ENCODE data around the gene CTSE.

CTSE gene

GRCh38 chr1:205989786-205990185 is 33.9 kb downstream of the CTSE start:
- DNase-seq: no peak

- DNase-seq: no peak
These were observed 35.1 kb downstream of the CTSE start for GRCh38 chr1:205988585-205988995.

- DNase-seq: no peak
These were observed 36.8 kb downstream of the CTSE start for GRCh38 chr1:205986861-205987260.

- no peak for DNase-seq
These were observed 37.4 kb downstream of the CTSE start for GRCh38 chr1:205986292-205986691.

- no peak for DNase-seq
These were observed 38.2 kb downstream of the CTSE start for GRCh38 chr1:205985330-205986005.

- DNase-seq: peak; percentile 16
These were observed 39.6 kb downstream of the CTSE start for GRCh38 chr1:205983925-205984725.

GRCh38 chr1:205981257-205981656 is 42.4 kb downstream of the CTSE start:
- no peak for DNase-seq

GRCh38 chr1:205980237-205980870 is 43.3 kb downstream of the CTSE start:
- DNase-seq: no peak

GRCh38 chr1:205979301-205979700 is 44.4 kb downstream of the CTSE start:
- no peak for DNase-seq

GRCh38 chr1:205978676-205979075 is 45.0 kb downstream of the CTSE start:
- no peak for DNase-seq

- DNase-seq: peak; percentile 81
These were observed 46.2 kb downstream of the CTSE start for GRCh38 chr1:205977402-205978014.

- DNase-seq: peak; percentile 59
These were observed 46.8 kb downstream of the CTSE start for GRCh38 chr1:205976708-205977401.

GRCh38 chr1:205976036-205976435 is 47.7 kb downstream of the CTSE start:
- DNase-seq: no peak

GRCh38 chr1:205975387-205975998 is 48.2 kb downstream of the CTSE start:
- DNase-seq: no peak

- no peak for DNase-seq
These were observed 49.0 kb downstream of the CTSE start for GRCh38 chr1:205974712-205975111.

- no peak for DNase-seq
These were observed 50.1 kb downstream of the CTSE start for GRCh38 chr1:205973377-205974232.

- no peak for DNase-seq
These were observed 51.1 kb downstream of the CTSE start for GRCh38 chr1:205972491-205973168.

GRCh38 chr1:205972081-205972480 is 51.6 kb downstream of the CTSE start:
- no peak for DNase-seq

- DNase-seq: no peak
These were observed 52.6 kb downstream of the CTSE start for GRCh38 chr1:205971082-205971481.

GRCh38 chr1:205970486-205970885 is 53.2 kb downstream of the CTSE start:
- DNase-seq: no peak

- no peak for DNase-seq
These were observed 54.5 kb downstream of the CTSE start for GRCh38 chr1:205969229-205969628.

Measured in NCI-H1092 (cell line).